GM19452 (cell line): Measurements from ENCODE around the gene ZNF804B.

ENCODE experiments used
- ATAC-seq: cut with Tn5 transposase; IDR thresholded peaks from one replicate; pipeline ENCODE4 v1.9.1; 2021; ENCODE audit not compliant: unreplicated experiment

The ZNF804B gene

GRCh38 chr7:88759230-88760135 lies at the start of gene ZNF804B:
Gene ZNF804B, plus strand, starts transcription at chr7:88759700. Its CDS starts 277 bp downstream, at chr7:88759977.
- no peak for ATAC-seq

GRCh38 chr7:88735920-88736319 lies 23.6 kb upstream of the ZNF804B start:
- no peak for ATAC-seq

- ATAC-seq: no peak
Observed at GRCh38 chr7:88737632-88738031, 21.9 kb upstream of the ZNF804B start.

GRCh38 chr7:88746126-88746525 lies 13.4 kb upstream of the ZNF804B start:
- no peak for ATAC-seq

GRCh38 chr7:88756802-88757201 lies 2.7 kb upstream of the ZNF804B start:
- ATAC-seq: no peak

GRCh38 chr7:88757371-88757770 lies 2.1 kb upstream of the ZNF804B start:
- no peak for ATAC-seq

GRCh38 chr7:88758381-88759229 lies 895 bp upstream of the ZNF804B start:
- no peak for ATAC-seq

- no peak for ATAC-seq
Observed at GRCh38 chr7:88760136-88760515, 626 bp downstream of the ZNF804B start.

GRCh38 chr7:88761779-88762178 lies 2.3 kb downstream of the ZNF804B start:
- no peak for ATAC-seq

- no peak for ATAC-seq
Observed at GRCh38 chr7:88771417-88771816, 11.9 kb downstream of the ZNF804B start.

GRCh38 chr7:88772776-88773175 lies 13.3 kb downstream of the ZNF804B start:
- no peak for ATAC-seq

GRCh38 chr7:88775838-88776237 lies 16.3 kb downstream of the ZNF804B start:
- no peak for ATAC-seq

GRCh38 chr7:88787777-88788176 lies 28.3 kb downstream of the ZNF804B start:
- no peak for ATAC-seq

- peak; percentile 63 for ATAC-seq
Observed at GRCh38 chr7:88789480-88790064, 30.1 kb downstream of the ZNF804B start.

GRCh38 chr7:88791891-88792290 lies 32.4 kb downstream of the ZNF804B start:
- ATAC-seq: no peak

- no peak for ATAC-seq
Observed at GRCh38 chr7:88792361-88792760, 32.9 kb downstream of the ZNF804B start.

GRCh38 chr7:88795553-88795952 lies 36.1 kb downstream of the ZNF804B start, which contains the start of gene TEX47:
Gene TEX47, minus strand, starts transcription at chr7:88795737. Its CDS starts 795 bp downstream, at chr7:88794942.
- ATAC-seq: no peak

- ATAC-seq: no peak
Observed at GRCh38 chr7:88801046-88801445, 41.5 kb downstream of the ZNF804B start.

GRCh38 chr7:88806280-88807037 lies 47.0 kb downstream of the ZNF804B start:
- no peak for ATAC-seq

GRCh38 chr7:88818552-88818951 lies 59.1 kb downstream of the ZNF804B start:
- no peak for ATAC-seq

GRCh38 chr7:88826222-88826621 lies 66.7 kb downstream of the ZNF804B start:
- ATAC-seq: no peak
